Pons (tissue), 1 donor: ENCODE measurements around the gene SPATA9.
"Not testable (repeated sequence)": the region's sequence is repeated elsewhere in the genome, so short reads cannot be mapped to it uniquely, and the experiment has no call there.

Source experiments
- DNase-seq: peaks from one replicate; pipeline ENCODE4 v3.0.0-alpha.2; 2016; ENCODE audit warnings: low spot score

The SPATA9 gene

DNA sequence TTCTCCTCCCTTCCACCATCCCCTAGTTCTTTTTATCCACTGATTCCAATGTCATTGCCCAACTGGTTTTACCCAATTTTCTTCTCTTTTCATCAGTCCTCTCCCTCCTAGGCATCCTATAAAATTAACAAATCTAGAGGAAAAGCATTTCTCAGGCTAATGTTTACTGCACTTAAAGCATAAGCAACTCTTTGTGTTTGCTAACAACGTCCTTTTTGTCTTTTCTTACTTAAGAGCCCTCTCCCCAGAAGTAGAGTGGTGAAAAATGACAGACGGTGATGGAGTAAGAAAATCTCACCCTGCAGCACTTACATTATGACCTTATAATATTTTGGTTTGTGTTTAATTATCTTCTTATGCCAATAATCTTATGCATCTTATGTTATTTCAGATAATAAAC is 1.6 kb upstream of the SPATA9 start:
- DNase-seq = no peak

DNA sequence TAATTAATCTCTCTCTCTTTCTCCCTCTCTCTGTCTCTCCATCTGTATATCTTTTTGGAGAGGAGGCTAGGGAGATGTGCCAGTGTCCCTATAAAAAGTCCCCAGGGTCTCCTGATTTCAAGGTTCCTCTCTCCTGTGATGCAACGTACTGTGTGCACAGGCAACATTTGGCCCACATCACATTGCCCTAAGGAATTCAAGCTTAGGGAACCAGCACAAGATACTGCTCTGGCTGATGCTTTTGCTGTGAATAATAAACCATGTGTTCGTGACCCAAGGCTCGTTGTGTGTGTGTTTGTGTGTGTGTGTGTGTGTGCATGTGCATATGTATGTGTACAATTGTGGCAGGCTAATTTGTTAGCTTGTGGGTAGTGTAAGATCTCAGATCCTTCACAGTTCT is 9.7 kb downstream of the SPATA9 start:
- DNase-seq = no peak

DNA sequence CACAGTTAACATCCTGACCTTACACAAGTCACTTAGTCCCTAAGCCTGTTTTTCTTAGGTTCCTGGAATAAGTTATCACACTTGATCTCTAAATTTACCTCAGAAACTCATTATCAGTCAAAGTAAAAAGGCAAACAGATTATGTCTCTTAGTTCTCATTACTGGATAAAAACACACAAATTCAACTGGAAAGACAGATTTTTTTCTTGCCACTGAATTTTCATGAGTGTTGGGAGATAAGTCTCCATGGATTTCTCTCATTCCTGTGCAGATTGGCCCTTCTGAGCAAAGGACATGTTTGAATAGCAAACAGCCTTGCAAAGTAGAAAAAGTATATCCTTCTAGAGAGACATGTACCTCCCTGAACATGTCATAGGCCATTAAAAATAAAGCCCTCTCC is 10.2 kb downstream of the SPATA9 start:
- DNase-seq = no peak

DNA sequence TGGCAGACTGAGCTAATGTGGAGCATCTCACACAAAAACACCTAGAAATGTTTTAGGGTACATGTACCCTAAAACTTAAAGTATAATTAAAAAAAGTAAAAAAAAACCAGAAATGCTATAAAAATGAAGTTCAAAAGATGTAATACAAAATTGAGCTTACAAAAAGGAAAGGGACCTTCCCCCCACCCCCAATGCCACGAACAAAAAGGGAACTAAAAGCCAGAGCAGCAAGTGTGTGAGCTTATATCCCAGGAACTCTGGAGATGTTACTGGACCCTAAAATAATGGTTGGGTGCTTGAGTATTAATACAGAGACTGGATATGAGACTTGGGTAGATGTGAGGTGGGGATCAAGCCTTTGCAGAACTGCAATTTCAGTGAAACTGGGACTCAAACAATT is 11.0 kb downstream of the SPATA9 start:
- no peak for DNase-seq

DNA sequence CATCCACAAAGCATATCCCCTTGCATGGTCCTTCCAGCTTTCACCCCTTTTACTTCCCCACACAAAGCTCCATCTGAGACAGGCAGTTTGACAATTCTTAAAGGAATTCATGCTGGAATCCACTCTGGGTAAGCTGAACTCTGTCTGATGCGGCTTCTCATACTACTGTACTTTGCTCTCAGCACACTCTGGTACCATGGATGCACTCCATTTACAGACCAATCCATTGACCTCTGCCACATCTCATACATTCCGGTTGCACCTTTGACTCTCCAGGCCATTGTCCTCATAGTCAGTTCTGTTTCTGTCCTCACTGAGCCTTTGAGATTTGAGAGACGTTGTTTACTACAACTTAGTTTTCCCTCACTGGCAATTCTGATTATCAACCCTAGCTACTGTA is 12.2 kb downstream of the SPATA9 start:
- DNase-seq = no peak

DNA sequence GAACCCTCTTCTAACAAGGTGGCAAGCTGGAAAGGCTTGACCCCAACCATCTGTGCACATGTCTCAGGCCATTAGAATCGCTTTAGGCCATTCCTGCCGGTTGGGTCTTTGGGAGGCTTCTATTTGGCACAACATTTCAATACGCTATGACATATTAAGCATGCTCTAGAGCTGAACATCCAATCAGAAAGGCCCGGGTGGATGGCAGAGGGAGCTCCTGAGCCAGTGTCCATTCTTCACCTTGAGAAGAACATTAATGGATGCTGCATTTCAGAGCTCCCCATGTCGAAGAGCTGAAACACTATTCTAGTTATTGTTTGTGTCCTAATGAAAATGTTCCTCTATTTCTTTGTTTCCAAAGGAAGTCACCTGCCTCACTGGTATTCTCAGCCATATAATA is 12.8 kb downstream of the SPATA9 start:
- no peak for DNase-seq

DNA sequence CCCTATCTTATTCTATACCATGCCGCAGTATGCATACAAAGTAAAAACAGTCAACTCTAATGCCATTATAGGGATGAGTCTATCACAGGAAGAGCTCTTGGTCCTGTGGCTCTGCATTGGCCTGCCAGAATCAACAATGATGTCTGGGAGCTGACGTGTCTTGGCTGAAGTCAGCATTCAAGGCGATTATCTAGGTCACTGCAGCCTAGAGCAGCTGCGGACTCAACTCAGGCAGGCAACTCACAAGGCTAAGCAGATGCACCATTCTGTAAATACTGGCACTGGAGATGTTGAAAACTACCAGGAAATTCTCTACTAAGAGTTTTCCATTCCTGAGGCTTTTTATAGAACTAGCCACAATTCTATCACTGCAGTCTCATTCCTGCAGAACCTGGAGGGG is 13.3 kb downstream of the SPATA9 start:
- DNase-seq = peak; percentile 65

DNA sequence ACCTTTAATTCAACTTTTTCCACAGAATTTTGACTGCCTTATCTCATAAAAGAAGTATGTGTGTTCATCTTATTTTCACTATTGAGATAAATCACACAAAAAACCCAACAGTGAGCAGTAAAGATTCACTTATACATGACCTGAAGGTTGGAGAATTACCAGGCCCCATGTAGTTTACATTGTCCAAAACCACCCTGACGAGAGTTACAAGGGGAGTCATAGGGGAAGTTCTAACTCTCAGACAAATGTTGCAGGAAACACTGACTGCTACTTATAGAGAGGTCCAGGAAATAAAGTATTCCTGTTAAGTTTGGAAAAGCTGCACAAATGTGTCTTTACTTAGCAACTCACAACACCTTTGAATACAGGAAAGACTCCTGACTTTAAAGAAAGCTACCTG is 14.1 kb downstream of the SPATA9 start:
- peak; percentile 24 for DNase-seq

DNA sequence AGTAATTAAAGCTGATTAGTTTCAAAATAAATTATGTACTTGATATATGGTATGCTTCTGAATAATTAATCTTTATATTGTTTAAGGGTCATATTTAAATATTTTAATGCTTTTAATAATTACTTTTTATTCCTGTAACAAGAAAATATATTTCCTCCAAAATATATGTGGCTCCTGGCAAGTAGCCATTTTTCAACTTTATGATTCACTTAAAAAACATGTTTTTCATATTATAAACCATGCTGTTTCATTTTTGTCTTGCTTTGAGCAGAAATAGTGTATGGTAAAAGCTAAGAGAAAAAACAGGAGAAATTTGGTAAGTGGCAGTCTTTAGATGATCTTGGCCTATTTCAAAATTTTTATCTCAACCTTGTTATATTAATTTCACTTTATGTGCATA is 14.6 kb downstream of the SPATA9 start:
- DNase-seq = no peak

DNA sequence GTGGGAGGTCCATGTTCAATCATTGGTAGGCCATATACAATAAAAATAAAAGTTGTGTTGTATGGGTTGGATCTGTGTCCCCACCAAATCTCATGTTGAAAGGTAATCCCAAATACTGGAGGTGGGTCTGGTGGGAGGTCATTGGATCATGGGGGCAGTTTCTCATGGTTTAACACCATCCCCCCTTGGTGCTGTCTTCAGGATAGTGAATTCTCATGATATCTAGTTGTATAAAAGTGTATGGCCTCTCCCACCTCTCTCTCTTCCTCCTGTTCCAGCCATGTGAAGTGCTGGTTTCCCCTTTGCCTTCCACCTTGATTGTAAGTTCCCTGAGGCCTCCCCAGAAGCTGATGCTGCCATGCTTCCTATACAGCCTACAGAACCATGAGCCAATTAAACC is 15.1 kb downstream of the SPATA9 start:
- DNase-seq = no peak

DNA sequence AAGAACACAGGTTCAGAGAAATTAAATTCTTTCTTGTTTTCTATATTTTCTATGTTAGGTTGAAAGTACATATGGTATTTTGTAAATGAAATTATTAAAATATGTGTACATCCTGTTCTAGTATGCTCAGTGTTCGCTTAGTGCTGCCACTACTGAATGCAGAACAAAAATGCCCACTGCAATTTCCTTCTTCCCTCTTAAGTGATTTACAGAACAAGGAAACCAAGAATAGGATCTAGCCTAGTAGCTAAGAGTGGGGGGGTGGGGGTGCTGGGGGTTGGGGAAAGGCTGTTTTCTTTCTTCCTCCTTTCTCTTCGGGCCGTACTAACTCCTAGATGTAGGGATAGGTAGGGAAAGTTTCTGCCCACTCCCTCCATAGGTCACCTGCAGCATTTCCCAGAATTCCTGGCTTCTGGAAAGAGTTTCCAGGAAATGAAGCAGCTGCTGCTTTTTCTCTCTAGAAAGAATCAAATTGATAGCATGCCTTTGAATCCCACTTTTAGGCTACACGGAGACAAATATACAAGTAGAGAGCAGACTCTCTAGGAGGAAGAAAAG is 15.7 kb downstream of the SPATA9 start:
- DNase-seq = peak; percentile 19

DNA sequence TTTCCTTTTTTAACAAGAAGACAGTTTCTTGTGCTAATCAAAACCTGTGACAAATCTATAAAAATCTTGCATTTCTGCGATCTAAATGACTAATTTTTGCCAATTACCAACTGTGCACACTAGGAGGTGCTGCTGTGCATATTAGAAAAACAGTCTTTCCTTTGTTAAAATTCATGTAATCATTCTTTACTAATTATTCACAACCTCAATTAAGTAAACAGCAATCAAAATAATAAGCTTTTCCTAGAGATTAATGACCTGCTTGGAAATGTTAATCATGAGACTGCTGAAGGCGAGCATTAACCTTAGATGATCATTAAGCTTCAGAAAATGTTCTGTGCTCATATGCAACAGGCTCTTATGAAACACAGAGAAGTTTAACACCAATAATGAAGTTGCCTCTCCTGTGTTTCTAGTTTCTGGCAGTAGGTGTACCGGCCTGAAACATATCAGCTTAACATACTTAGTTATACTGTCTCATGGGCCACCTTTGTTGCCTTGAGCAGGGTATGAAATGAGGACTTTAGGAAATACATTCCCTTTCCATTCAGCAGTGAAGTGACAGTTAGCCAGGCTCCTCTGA is 18.5 kb downstream of the SPATA9 start:
- peak; percentile 76 for DNase-seq

DNA sequence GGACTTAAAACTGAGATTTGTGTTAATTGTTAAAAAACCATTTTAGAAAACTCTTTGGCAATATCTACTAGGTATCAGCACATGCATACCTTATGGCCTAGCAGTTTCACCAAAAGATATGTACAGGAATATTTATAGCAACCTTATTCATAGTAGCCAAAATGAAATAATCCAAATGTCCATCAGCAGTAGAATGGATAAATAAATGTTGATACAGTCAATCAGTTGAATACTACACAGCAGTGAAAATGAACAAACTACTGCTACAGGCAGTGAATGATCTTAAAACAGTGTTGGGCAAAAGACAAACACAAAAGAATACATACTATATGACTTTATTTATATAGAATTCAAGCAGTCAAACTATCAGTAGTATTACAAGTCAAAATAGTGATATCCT is 19.8 kb downstream of the SPATA9 start:
- DNase-seq = no peak

DNA sequence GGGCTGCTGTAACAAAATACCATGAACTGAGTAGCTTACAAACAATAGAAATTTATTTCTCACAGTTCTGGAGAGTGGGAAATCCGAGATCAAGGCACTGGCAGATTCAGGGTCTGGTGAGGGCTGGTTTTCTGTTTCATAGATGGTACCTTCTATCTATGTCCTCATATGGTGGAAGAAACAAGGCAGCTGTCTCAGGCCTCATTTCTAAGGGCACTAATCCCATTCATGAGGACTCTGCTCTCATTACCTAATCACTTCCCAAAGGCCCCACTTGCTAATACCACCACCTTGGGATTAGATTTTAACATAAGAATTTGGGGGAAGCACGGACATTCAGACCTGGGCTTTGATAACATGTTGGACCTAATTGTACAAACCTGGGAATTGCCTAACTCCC is 22.7 kb downstream of the SPATA9 start:
- no peak for DNase-seq

DNA sequence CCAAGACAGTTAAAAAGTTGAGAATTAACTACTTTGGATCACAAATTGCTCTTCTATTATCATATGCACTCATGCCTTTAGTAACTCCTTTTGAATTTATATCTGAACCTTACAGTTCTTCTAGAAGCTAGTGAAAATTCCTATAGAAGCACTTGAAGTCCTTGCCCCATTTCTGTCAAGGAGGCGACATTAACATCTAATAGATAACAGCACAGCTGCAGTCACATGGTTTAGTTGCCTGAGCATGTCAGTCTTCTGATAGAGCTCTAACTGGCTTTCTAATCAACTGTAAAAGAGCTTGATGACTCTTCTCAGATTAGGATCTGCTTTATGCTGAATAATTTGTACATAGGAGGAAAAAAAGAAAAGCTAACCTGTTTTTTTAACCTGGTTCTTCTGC is 27.2 kb downstream of the SPATA9 start:
- DNase-seq = no peak

DNA sequence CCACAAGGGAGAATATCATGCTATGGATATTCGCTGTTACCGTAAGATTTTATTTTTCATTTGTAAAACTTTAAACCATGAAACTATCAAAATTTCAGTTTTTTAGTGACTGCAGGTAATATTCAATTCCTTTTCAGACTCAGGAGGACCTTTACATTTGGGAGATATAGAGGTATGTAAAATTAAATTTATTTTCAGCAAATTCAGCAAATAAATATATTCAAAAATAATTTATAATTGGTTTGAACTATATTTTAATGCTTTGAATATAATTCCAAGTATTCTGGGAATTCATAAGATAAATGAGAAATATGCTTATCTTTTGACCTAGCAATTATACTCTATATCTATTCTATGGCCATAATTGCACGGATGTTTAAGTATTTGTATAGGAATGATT is 28.6 kb downstream of the SPATA9 start:
- no peak for DNase-seq

DNA sequence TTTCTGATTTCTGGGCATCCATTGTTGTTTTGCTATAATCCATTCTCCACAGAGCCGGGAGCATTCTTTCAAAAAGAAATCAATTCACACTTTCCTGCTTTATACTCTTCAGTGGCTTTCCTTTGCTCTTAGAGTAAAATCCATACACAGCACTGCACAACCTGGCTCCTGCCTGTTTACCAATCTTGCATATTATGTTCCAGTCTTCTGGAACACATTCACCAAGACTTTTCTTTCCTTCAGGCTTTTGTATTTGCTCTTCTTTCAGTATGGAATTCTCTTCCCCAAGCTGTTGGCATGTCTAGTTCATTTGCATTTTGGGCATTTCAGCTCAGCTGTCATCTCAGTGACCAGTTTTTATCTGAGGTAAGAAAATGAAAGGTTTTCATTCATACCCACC is 29.9 kb downstream of the SPATA9 start:
- DNase-seq = no peak

DNA sequence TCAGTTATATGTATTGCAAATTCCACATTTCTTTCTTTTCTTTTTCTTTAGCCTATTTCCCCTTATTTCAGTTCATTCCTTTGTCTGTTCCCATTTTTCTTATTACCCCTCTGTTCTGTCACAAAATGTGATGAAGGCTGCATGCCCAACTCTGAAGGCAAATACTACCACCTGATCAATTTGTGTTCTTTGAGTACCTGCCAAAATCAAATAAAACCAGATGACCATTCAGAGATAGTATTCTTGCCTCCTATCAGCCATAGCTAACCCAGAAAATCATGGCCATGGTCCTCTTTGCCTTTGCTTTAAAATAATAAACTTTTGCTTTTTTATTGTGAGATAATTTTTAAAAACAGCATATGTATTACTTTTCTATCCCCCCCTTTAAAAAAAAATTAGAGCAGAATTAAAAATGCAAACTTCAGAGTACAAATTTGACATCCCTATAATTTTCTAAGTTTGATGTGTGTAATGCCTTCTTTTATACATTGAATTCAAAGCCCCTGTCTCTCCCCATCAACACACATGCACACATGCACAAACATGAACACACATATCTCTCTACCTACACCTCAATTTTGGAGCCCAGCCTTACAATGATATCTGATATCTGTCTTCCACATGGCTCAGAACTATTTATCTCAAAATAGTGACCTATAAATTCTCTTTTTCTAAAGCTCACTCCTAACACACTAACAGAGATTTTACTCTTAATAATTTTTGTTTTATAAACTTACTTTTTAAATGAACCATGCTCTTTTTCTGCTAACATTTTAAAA is 32.8 kb downstream of the SPATA9 start:
- DNase-seq = no peak

DNA sequence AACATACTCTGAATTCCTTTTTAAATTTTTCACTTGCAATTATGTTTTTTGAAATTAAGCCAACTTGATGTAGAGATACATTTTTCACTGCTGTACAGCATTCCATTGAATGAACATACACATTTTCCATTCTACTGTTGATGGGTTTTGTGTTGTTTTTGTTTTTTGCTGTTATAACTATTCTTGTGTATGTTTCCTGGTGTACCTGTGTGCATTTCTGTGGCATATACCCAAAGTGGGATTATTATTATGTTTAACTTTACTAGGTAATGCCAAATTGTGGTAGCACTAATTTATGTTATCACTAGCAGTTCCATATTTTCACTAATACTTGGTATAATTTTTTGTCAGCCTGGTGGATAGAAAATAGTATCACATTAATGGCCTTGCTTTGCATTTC is 33.5 kb downstream of the SPATA9 start:
- no peak for DNase-seq

DNA sequence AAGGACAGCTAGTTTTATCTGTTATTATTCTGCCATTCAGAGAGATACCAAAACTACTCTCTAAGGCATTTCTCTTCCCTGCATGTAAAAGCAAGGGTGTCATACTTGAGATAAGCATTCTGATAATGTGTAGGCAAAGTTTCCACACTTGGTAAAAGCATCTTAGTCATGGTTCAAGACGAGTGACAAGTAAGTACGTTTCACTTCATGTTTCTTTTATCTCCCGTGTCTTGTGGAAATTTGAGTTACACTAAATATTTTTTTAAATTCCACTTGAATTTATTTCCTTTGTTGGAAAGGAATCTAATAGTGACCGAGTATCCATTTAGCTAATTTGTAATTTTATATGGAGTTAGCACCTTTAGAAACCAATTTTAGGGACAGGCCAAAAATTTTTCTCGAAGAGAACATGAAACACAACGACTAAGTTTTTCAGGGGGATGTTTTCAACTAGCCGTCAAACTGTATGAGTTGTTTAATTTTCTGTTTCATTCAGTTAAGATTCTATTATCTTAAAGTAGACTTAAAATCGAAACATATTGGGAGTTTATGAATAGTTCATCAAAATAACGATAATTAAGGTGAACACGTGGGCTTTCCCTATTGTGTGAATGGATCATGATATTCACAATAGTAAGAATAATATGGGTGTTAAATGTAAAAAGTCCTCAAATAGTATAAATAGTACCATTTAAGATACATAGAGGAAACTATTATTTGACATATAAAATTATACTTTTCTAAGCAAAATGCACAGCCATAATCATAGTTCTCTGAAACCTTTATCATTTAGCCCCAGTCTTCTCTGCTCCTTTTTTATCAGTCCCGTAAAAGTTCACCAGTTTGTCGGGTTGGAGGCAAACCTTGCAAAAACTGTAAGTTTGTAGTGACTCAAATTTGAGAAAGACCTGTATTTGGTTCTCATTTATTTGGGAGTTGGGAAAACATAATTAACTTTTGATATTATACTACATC is 34.6 kb downstream of the SPATA9 start:
- DNase-seq = peak; percentile 22

DNA sequence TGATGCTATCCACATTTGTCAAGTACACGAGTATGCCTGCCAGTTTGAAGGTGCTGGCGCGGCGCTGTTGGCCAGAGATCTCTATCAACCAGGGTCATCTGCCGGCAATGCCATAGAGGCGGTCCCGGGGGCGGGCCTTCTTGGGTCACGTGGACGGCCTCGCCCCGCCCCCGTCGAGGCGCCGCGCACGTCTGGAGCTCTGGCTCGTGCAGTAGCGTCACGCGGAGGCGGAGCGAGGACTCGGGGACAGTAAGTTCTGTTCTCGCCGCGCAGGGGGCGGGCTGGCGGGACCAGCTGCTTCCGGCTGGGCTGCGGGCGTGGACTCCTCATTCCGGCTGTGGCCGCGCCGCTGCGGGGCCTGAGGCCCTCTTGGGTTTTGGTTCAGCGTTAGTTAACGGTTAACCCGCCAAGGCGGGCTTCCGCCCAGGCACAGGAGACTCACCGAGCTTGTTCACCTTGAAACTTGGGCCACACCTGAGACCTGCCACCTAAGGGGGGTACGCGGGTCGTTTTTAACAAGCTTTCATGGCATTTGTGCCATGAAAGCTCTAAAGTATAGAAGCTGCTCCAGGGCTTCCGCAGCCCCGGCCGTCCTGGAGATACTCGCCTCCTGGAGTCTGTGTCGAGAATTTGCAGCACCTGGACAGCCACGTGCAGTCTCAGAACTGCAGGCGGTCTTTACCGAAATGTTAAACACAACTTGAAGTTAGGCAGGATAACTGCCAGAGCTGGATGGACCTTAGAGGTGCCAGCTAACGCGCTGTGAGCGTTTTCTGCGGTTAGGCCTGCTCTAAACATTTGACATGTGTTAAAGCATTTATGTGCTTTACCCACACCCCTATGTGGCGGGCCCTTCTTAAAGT is 36.0 kb downstream of the SPATA9 start, which contains the start of gene RFESD:
TSS of gene RFESD (plus strand) at position 209 of the 863 bp plus-strand sequence. CDS start 5,495 bp downstream, outside the sequence.
- DNase-seq = peak; percentile 95

DNA sequence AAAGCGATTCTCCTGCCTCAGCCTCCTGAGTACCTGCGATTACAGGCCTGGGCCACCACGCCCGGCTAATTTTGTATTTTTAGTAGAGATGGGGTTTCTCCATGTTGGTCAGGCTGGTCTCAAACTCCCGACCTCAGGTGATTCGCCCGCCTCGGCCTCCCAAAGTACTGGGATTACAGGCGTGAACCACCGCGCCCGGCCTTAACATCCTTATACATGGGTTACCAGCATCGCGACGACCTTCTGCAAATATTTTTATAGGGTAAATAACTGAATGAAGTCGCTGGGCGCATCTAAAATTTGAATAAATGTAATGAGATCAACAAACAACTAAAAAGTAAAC is 36.6 kb downstream of the SPATA9 start:
- DNase-seq = not testable (repeated sequence)
